ENCODE results near the gene EIF4E3.

DNA sequence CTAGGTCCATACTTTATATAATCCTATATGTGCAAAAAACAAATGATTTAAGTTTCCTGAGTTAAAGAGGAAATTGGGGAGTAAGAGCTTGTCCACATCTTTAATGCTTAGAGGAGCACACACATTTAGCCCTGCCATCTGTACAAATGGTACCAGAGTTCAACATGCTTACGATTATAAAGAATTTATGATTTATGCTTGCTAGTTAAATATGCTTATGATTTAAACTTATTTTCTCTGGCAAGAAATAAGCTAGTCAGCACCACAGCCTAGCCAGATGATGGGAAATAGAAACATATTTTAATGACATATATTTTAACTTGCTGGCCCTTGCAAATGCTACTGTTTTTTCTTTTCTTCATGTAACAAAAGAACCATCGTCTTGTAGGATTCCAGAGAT lies 48.3 kb downstream of the EIF4E3 start:
- TF ChIP-seq, protein P1, sequence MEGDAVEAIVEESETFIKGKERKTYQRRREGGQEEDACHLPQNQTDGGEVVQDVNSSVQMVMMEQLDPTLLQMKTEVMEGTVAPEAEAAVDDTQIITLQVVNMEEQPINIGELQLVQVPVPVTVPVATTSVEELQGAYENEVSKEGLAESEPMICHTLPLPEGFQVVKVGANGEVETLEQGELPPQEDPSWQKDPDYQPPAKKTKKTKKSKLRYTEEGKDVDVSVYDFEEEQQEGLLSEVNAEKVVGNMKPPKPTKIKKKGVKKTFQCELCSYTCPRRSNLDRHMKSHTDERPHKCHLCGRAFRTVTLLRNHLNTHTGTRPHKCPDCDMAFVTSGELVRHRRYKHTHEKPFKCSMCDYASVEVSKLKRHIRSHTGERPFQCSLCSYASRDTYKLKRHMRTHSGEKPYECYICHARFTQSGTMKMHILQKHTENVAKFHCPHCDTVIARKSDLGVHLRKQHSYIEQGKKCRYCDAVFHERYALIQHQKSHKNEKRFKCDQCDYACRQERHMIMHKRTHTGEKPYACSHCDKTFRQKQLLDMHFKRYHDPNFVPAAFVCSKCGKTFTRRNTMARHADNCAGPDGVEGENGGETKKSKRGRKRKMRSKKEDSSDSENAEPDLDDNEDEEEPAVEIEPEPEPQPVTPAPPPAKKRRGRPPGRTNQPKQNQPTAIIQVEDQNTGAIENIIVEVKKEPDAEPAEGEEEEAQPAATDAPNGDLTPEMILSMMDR (IDR thresholded peaks at IDR 0.05) = no peak
- no peak for TF ChIP-seq POLR2A (IDR thresholded peaks at IDR 0.05)
